ENCODE results near the gene ACTR6.

ACTR6 gene

GRCh38 chr12:100267603-100268281 is 67.1 kb downstream of the ACTR6 start:
- peak; percentile 55 for DNase-seq

GRCh38 chr12:100268835-100269564 is 68.4 kb downstream of the ACTR6 start:
- no peak for DNase-seq

GRCh38 chr12:100273782-100274181 is 73.2 kb downstream of the ACTR6 start:
- DNase-seq: no peak

Data from hematopoietic multipotent progenitor cell treated with erythropoietin and hydrocortisone succinate and interleukin-3 and kit ligand, for 6 days (in vitro differentiated cells).